Activated CD8-positive, alpha-beta memory T cell treated with anti-CD3 and anti-CD28 coated beads for 24 hours (primary cell): ENCODE measurements around the gene DST.
A peak's percentile ranks its signal among the peaks of the same experiment; 100 is the strongest.

ENCODE experiments used
- DNase-seq: peaks from one replicate; pipeline ENCODE4 v3.0.0-alpha.2; 2020

The DST gene

DNA sequence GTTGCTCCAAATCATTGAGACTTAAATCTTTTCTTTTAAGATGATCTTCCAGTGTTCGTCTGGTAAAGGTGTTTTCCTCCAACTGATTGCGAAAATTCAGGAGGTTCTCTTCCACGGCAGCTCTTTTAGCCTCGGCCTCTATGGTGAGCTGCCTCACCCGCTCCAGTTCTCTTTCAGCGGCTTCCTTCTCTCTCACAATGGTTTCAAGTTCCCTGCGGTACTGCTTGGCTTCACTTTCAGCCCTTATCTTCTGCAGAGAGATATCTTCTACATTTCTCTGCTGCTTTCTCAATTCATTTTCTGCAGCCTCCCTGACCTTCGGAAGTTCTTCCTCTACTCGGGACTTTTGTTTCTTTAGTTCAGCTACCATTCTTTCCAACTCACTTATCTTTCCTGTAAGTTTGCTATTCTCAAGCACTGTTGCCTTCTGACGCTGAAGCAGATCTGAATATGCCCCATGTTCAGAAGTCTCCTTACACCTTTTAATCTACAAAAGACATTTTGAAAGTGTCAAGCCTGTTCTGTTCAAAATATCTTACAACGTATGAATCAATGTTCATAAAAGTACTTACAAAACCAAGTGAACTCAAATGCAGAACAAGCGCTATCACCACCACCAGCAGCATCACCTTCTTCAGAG lies 22.3 kb downstream of the DST start:
- DNase-seq, result no peak

GRCh38 chr6:56618050-56618449 lies 24.6 kb downstream of the DST start:
- DNase-seq, result no peak

- no peak for DNase-seq
Measured at GRCh38 chr6:56616967-56617366, 25.7 kb downstream of the DST start.

DNA sequence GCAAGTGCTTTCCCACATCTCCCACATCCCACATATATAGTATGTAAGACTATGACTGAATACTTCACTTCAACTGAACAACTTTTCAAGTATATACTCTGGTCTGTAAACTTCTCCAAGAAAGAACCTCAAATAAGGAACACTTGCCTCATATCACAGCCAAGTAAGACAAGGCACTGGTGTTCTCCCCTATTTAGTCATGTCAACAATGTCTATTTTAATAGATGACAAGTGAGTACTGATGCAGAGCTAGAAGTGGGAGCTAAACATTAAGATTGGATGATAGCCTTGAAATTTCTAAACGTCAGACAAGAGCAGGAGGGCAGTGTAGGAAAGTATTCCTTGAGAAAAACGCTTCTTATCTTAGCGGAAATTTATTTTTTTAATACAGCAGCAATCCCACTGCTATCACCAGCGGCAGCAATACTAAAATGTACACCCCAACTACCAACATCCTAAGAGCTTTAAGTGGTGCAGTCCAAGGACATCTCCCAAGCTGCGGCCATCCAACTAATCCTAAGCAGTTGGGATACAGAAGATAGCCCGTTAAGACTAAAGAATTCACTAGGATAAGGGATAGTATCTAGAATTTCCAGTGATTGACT lies 29.3 kb downstream of the DST start:
- no peak for DNase-seq

DNA sequence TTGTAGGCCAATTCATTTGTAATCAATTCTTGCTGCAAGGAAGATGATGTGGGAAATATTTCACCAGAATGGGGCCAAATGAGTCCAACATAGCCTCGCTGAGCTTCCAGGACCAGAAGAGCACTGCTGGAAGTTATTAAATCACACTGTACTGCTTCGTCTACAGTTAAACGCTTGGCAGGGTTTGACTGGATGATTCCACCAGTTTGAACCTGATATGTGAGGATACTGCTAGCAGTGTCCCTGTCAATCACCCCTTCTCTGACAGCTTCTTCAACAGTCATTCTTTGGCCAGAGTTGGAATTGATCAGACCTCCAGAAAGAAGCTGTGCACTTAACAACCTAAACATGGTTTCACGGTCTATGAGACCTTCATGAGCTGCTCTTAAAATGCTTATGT lies 34.4 kb downstream of the DST start:
- no peak for DNase-seq

DNA sequence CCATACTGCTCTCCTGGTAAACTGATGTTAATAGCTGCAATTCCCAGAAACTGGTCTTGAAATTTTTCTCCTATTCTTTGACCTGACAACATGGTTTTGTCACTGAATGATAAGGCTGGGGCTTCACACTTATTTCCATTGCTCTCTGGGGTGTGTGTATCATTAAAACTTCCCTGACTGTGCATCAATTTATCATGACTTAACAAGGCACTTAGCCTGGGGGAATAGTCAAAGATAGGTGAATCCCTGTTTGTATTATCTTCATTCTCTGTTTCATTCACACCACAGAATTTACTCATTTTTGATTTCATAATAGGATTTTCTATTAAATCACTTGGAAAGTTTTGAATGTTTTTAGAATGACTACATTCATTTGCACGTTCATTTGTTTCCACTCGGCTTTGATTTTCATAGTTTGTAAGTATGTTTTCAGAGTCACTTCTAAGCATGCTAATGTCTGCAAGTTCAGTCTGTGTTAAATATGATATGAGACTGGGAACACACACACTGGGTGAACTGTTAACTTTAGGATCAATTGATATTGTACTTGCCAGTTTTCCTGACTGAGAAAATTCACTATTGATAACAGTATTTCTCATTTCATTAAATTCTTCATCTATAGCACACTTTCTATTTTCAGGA lies 35.5 kb downstream of the DST start:
- no peak for DNase-seq

- DNase-seq, result no peak
Measured at GRCh38 chr6:56605435-56605834, 37.3 kb downstream of the DST start.

DNA sequence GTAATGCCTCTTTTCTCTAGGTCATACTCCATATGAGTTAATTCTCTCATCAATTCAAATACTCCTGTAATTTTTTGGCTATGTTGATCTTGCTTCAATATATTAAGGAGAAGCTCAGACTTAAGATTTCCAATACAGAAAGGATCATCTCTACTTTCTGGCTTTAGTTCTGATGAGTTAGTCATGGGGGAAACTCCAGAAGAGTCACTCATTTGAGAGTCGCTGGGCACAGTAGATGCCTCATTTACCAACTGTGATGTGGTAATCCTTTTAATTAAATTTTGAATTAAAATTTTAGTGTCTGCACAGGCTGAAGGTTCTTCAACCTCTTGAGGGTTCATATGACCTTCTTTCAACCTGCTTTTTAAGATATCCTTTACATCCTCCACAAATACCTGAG lies 38.5 kb downstream of the DST start:
- no peak for DNase-seq

- DNase-seq, result no peak
Measured at GRCh38 chr6:56601390-56601789, 41.3 kb downstream of the DST start.

- peak; percentile 65 for DNase-seq
Measured at GRCh38 chr6:56595490-56596122, 47.1 kb downstream of the DST start.

- DNase-seq, result no peak
Measured at GRCh38 chr6:56594699-56595098, 48.0 kb downstream of the DST start.

DNA sequence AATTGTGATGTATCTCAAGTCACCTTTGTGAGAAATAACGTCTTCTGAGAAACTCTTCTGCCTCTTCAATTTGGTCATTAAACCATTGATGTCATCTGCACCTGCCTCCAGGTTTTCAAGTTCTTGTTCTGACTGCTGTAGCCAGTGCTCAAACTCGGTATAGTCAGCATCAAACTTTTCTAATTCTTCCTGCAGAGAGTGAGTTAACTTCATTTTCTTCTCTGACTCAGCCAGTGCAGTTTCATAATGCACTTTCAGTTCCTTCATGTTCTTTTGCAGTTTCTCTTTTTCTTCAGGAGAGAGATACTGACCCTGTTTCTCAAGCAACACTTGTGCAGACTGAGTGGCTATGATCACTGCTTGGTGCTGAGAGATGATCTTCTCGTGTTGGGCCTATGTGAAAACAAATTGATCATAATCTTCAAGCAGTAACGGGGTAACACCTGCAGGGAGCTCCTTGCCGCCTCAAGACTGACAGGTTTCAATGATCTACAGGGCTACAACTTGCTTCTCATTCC lies 48.8 kb downstream of the DST start:
- no peak for DNase-seq

- no peak for DNase-seq
Measured at GRCh38 chr6:56582236-56582635, 60.5 kb downstream of the DST start.

GRCh38 chr6:56581296-56581925 lies 61.3 kb downstream of the DST start:
- no peak for DNase-seq

- DNase-seq, result no peak
Measured at GRCh38 chr6:56580271-56580670, 62.4 kb downstream of the DST start.

DNA sequence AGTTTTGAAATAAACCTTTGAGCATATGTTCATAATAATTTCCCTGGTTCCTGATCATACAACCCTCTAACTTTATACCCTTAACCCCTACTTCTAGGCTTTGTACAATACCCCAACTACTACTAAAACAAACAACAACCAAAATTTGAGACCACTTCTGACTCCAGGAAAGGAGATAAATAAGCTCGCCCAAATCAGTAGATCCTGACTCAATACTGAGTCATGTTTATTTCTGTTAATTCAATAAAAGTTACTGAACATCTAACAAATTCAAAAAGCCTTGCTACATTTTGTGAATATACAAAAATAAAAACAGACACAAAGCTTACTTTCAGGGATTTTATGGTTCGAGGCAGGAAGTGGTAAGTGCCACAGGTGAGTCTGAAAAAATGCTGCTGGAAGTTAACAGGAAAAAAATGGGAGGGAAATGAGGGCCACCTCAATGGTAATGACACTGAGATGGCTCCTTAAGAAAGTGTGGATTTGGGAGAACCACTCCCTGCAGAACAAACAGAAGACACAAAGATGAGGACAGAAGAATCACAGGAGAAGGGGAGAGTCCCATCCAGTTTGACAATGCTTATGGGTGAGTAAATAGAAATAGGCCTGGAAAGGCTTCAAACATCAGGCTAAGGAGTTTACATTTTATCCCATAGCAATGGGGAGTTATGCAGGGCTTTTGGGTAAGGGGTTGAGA lies 63.4 kb downstream of the DST start:
- no peak for DNase-seq

GRCh38 chr6:56575736-56576135 lies 67.0 kb downstream of the DST start:
- no peak for DNase-seq

GRCh38 chr6:56574292-56574691 lies 68.4 kb downstream of the DST start:
- no peak for DNase-seq

- no peak for DNase-seq
Measured at GRCh38 chr6:56573624-56574023, 69.1 kb downstream of the DST start.

- DNase-seq, result no peak
Measured at GRCh38 chr6:56572788-56573471, 69.8 kb downstream of the DST start.

DNA sequence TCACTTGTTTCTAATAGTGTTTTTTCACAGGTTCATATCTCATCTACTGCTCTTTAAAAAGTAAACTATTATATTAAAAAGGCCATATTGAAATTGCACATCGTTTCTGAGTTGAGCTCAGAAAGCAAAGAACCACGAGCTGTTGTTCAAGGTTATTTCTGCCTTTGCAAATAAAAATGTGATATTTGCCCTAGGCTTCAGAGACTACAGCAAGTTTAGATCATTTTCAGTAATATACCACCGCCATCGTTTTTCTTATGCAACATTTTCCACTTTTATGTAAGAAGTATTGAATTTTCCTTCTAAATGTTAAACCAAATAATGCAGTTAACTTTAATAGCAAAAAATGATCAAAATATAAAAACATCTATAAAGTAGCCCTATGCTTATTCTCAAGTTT lies 71.1 kb downstream of the DST start:
- DNase-seq, result no peak
